K562 (cell line): ENCODE data around the gene ABCC9. TPM values are rescaled to one million over a fixed set of nuclear protein-coding genes. Genes with fewer than 3 reads are reported as not detected.

ENCODE experiments used
- ATAC-seq: fragments of 200-7000 bp; cut with Tn5 transposase; 3 replicates; pipeline ENCODE4 v1.9.1; 2020; ENCODE audit warnings: moderate library complexity
- BruUV-seq: library from RNA; stranded (reverse); fragments of 400-500 nt; replicated peaks from 2 replicates; lab custom pipeline; 2021; lab: Mats Ljungman, UMichigan
- CTCF ChIA-PET: fragments of 300-600 bp; formaldehyde crosslinking; extraction: SDS; loops from one replicate; lab custom pipeline; 2021; ENCODE audit warnings: low intra/inter-chr PET ratio; lab: Yijun Ruan, JAX
- POLR2A ChIA-PET: fragments of 300-600, 350-650 bp; sonication (Branson Sonifier 250); formaldehyde crosslinking; extraction: SDS; loops from one replicate; lab custom pipeline; 2021; ENCODE audit warnings: antibody characterized with exemption, inconsistent platforms; lab: Yijun Ruan, JAX
- DNase-seq, 4 experiments: peaks; one replicate each; pipeline versions ENCODE4 v3.0.0 to v3.0.0-alpha.2; 2011 to 2018; ENCODE audit warnings: low spot score in 3 of 4, mixed read lengths in 3 of 4; ENCODE audit errors: extremely low read depth in 1 of 4
- FAIRE-seq: peaks from 2 replicates; lab custom pipeline; 2011; peaks lifted over from hg19 to GRCh38; lab: Jason Lieb, UNC
- H2AFZ ChIP-seq: 2 replicates; pipeline ENCODE4 v1.6.0; 2011; ENCODE audit warnings: low read depth, low read length, control low read depth, inconsistent platforms
- H3K27ac ChIP-seq: fragments of 200-600 bp; 3 replicates; pipeline ENCODE4 v1.8.0; 2011; ENCODE audit warnings: low read depth, mild to moderate bottlenecking, control low read depth, inconsistent platforms, low read length, moderate library complexity, mixed read lengths; ENCODE audit errors: extremely low read depth
- H3K27me3 ChIP-seq, 2 experiments: fragments of 300-600 bp in 1 of 2; 2 replicates in 1 of 2; 3 replicates in 1 of 2; pipeline versions ENCODE4 v1.6.0 to v1.8.0; 2011; ENCODE audit warnings: inconsistent platforms in 2 of 2, low read length in 2 of 2, mild to moderate bottlenecking in 1 of 2, mixed read lengths in 1 of 2, moderate library complexity in 1 of 2; ENCODE audit not compliant: control insufficient read depth in 2 of 2, insufficient read depth in 2 of 2
- H3K36me3 ChIP-seq: fragments of 300-600 bp; 3 replicates; pipeline ENCODE4 v1.8.0; 2011; ENCODE audit warnings: mild to moderate bottlenecking, low read length, inconsistent platforms; ENCODE audit not compliant: control insufficient read depth, insufficient read depth
- H3K4me1 ChIP-seq, 2 experiments: fragments of 200-600 bp in 1 of 2; replicated peaks in 1 of 2; 2 replicates in 1 of 2; 3 replicates in 1 of 2; pipeline versions ENCODE4 v1.5.1 to v1.8.0; 2011; ENCODE audit warnings: inconsistent platforms in 2 of 2, low read length in 2 of 2, mild to moderate bottlenecking in 1 of 2, mixed read lengths in 1 of 2, moderate library complexity in 1 of 2; ENCODE audit not compliant: control insufficient read depth in 2 of 2, insufficient read depth in 2 of 2
- H3K4me2 ChIP-seq: 2 replicates; pipeline ENCODE4 v1.6.1; 2011; ENCODE audit warnings: low read length, control low read depth, inconsistent platforms, mixed read lengths; ENCODE audit not compliant: insufficient read depth
- H3K4me3 ChIP-seq: fragments of 200-600 bp; sonication (generic), shearing (Covaris generic); 2 replicates; pipeline ENCODE4 v1.5.1; 2016; ENCODE audit warnings: control low read depth, inconsistent platforms
- H3K79me2 ChIP-seq: fragments of 200-600 bp; 3 replicates; pipeline ENCODE4 v1.8.0; 2011; ENCODE audit warnings: low read length, inconsistent platforms; ENCODE audit not compliant: control insufficient read depth, insufficient read depth
- H3K9ac ChIP-seq, 2 experiments: 2 replicates each; pipeline versions ENCODE4 v1.6.0 to v1.6.1; 2011; ENCODE audit warnings: low read depth in 2 of 2, low read length in 2 of 2, control low read depth in 1 of 2, inconsistent platforms in 1 of 2, mild to moderate bottlenecking in 1 of 2, mixed read lengths in 1 of 2; ENCODE audit not compliant: insufficient read depth in 1 of 2
- H3K9me1 ChIP-seq: one replicate; pipeline ENCODE4 v1.6.0; 2011; ENCODE audit warnings: inconsistent platforms, mild to moderate bottlenecking, low read length, moderate library complexity; ENCODE audit not compliant: control insufficient read depth, insufficient read depth
- H3K9me3 ChIP-seq: replicated peaks from 2 replicates; pipeline ENCODE4 v1.5.1; 2011; ENCODE audit warnings: low read depth, low read length, inconsistent platforms; ENCODE audit not compliant: control insufficient read depth, insufficient read depth
- H4K20me1 ChIP-seq: replicated peaks from 2 replicates; pipeline ENCODE4 v1.6.1; 2011; ENCODE audit warnings: low read length, inconsistent platforms, mixed read lengths; ENCODE audit not compliant: control insufficient read depth, insufficient read depth
- CTCF ChIP-seq, 3 experiments: IDR thresholded peaks in 2 of 3; conservative IDR thresholded peaks in 1 of 3; 2 replicates each; pipeline ENCODE4 v1.5.1; 2011 to 2012; ENCODE audit warnings: low read length in 3 of 3, mild to moderate bottlenecking in 3 of 3, control low read depth in 2 of 3, improper control_type of control experiment in 1 of 3, inconsistent platforms in 1 of 3, low read depth in 1 of 3, mixed read lengths in 1 of 3, moderate library complexity in 1 of 3; ENCODE audit not compliant: insufficient read depth in 2 of 3
- E2F5 ChIP-seq: sonication (generic); formaldehyde crosslinking; IDR thresholded peaks from 2 replicates; pipeline ENCODE4 v1.8.0; 2022; ENCODE audit warnings: mild to moderate bottlenecking, missing genetic modification reagents
- ELK3 ChIP-seq: fragments of 450-650 bp; formaldehyde crosslinking; IDR thresholded peaks from 2 replicates; pipeline ENCODE4 v1.4.0; 2020; ENCODE audit warnings: mild to moderate bottlenecking
- GTF2A2 ChIP-seq: IDR thresholded peaks from 2 replicates; pipeline ENCODE4 v1.6.1; 2016; ENCODE audit warnings: mild to moderate bottlenecking, missing genetic modification characterization, missing compliant biosample characterization
- ILF3 ChIP-seq: fragments of 450-650 bp; IDR thresholded peaks from 2 replicates; pipeline ENCODE4 v1.6.1; 2018; ENCODE audit warnings: antibody characterized with exemption, mild to moderate bottlenecking, moderate library complexity, borderline replicate concordance
- NFXL1 ChIP-seq: fragments of 450-650 bp; formaldehyde crosslinking; IDR thresholded peaks from 2 replicates; pipeline ENCODE4 v1.4.0; 2021; ENCODE audit warnings: mild to moderate bottlenecking
- POLR2A ChIP-seq: fragments of 450-650 bp; conservative IDR thresholded peaks from 2 replicates; pipeline ENCODE4 v1.6.1; 2016
- POU5F1 ChIP-seq: fragments of 150-350 bp; IDR thresholded peaks from 2 replicates; pipeline ENCODE4 v1.6.1; 2014; ENCODE audit warnings: borderline replicate concordance, low read length, low read depth, mild to moderate bottlenecking; ENCODE audit not compliant: partially characterized antibody
- SNIP1 ChIP-seq: fragments of 450-650 bp; IDR thresholded peaks from 2 replicates; pipeline ENCODE4 v1.7.1; 2017; ENCODE audit warnings: low read depth, mild to moderate bottlenecking
- TEAD4 ChIP-seq, 2 experiments: sonication (generic) in 1 of 2; formaldehyde crosslinking in 1 of 2; IDR thresholded peaks; 2 replicates each; pipeline versions ENCODE4 v1.6.1 to v1.8.0; 2012 to 2022; ENCODE audit warnings: borderline replicate concordance in 1 of 2, inconsistent platforms in 1 of 2, low read length in 1 of 2, mild to moderate bottlenecking in 1 of 2, missing genetic modification reagents in 1 of 2
- ZNF133 ChIP-seq: fragments of 250-450 bp; sonication (Bioruptor Pico); IDR thresholded peaks from 2 replicates; pipeline ENCODE4 v1.4.0; 2020; ENCODE audit warnings: mild to moderate bottlenecking
- ZNF589 ChIP-seq: fragments of 200-800 bp; sonication (Bioruptor generic); IDR thresholded peaks from 2 replicates; pipeline ENCODE4 v1.6.1; 2016; ENCODE audit warnings: low read depth, missing genetic modification characterization, missing compliant biosample characterization
- WGBS: fragments of 100-300 bp; shearing (Covaris generic); methylation state at CpG from one replicate; pipeline ENCODE4 v1.1.6; 2016; ENCODE audit warnings: low coverage, mixed read lengths; ENCODE audit not compliant: insufficient coverage; ENCODE audit errors: missing lambda C conversion rate; 5-methylcytosine and 5-hydroxymethylcytosine counted together
- in situ Hi-C: fragments of 300-500 bp; cut with MboI; formaldehyde crosslinking; loops from 4 replicates; pipeline ENCODE4 v1.15.0; 2018; ENCODE audit warnings: inconsistent platforms, mixed read lengths
- intact Hi-C: fragments of 100-400 bp; cut with micrococcal nuclease; formaldehyde crosslinking; loops from 2 replicates; pipeline ENCODE4 v1.14.2; 2022
- polyA plus RNA-seq, 8 experiments: library from polyadenylated mRNA; depleted of rRNA in 4 of 8; stranded (reverse) in 5 of 8; unstranded in 3 of 8; fragments of >200 nt; fragmentation: Nextera tagmentation in 2 of 8; fragmentation: Illumina TruSeq in 1 of 8; extraction: Ambion mirVana in 2 of 8; extraction: Trizol in 1 of 8; gene quantifications; 2 replicates each; pipeline versions ENCODE4 v1.2.1 to v1.2.3, GENCODE V29; 2011 to 2014; ENCODE audit warnings: inconsistent platforms in 1 of 8, missing spikeins in 1 of 8
- total RNA-seq, 7 experiments: library from RNA; depleted of rRNA in 6 of 7; stranded (reverse); fragments of >200 nt in 6 of 7; fragmentation: Illumina TruSeq in 2 of 7; extraction: Trizol in 2 of 7; gene quantifications; 2 replicates each; pipeline versions ENCODE4 v1.2.1 to v1.2.3, GENCODE V29; 2011 to 2021; ENCODE audit warnings: low replicate concordance in 1 of 7

The ABCC9 gene
- total and polyA plus RNA-seq, 9 of the 15 experiments (the other 6 are each of a cell fraction or from before 2014, with no cell fraction given) = 0.05 to 0.40 (median 0.18) TPM

GRCh38 chr12:21941506-21942376, 515 bp upstream of the ABCC9 start:
- ChIA-PET CTCF (interaction anchor here (0.5 kb wide), 1 partner anchor 478 kb away, joined by 3 read pairs; no protein-coding TSS in a partner anchor), POLR2A (interaction anchor here (0.8 to 1.3 kb wide), 2 partner anchors 13 to 14 kb away, joined by 3 read pairs; no protein-coding TSS in a partner anchor)
- 18% methylated on average over 35 of the region's 51 CpGs for WGBS
- DNase-seq (peak in 2 of 4 experiments; percentile 6 to 24), ATAC-seq (peak; percentile 71), FAIRE-seq (no peak)
- H3K79me2 ChIP-seq = no peaks in the 10 kb centered on the region
- H4K20me1 ChIP-seq = no peaks in the 10 kb centered on the region
- H3K9me1 ChIP-seq = no peaks in the 10 kb centered on the region
- H3K27me3 ChIP-seq = 0 out of 5 replicates have a peak, but pooled peaks cover 0 to 14% of the 10 kb centered on the region in 2 experiments
- BruUV-seq = no TSS peak
- H3K9me3 ChIP-seq = no peaks in the 10 kb centered on the region
- peak overlapping the region; percentile 20; the same call in 1 of the 2 replicates for H3K4me3 ChIP-seq
- peaks cover 0 to 10% of the 10 kb centered on the region in 2 experiments; a peak in 2 of 5 replicates for H3K4me1 ChIP-seq
- H2AFZ ChIP-seq = peak overlapping the region; percentile 42
- in situ Hi-C loops = no loop called here
- intact Hi-C loops = no loop called here
- H3K27ac ChIP-seq = no peak overlapping the region
- no peaks in the 10 kb centered on the region for H3K36me3 ChIP-seq
- peak overlapping the region in 1 of 2 experiments; percentile 45; a peak in 2 of 4 replicates for H3K9ac ChIP-seq
- peak overlapping the region; percentile 53 for H3K4me2 ChIP-seq
- TF ChIP-seq ZNF133 (CRISPR knock-in tag) (no peak), ZNF589 (no peak), NFXL1 (CRISPR knock-in tag) (no peak), POLR2A (no peak), POU5F1 (no peak), GTF2A2 (tag) (no peak), TEAD4 (IDR thresholded peaks at IDR 0.05; ENCODE audit: low read length) (0 out of 2 replicates have a peak, but pooled peaks have one; percentile 11), TEAD4 (CRISPR knock-in tag; IDR thresholded peaks at IDR 0.05; ENCODE audit: borderline replicate concordance) (no peak), E2F5 (no peak), SNIP1 (no peak), CTCF (IDR thresholded peaks at IDR 0.05 in 2 of 3, conservative IDR thresholded peaks at IDR 0.05 in 1 of 3; ENCODE audit: insufficient read depth in 2 of 3, low read depth in 1 of 3, low read length in 3 of 3) (peak in 1 of 3 experiments; percentile 24; a peak in 1 of 6 replicates), ILF3 (no peak), ELK3 (CRISPR knock-in tag) (no peak)
